HEK293T (cell line): ENCODE results near the gene LRP1B.

Experiments
- CTCF ChIA-PET: fragments of 350-600 bp; formaldehyde crosslinking; extraction: SDS; loops from one replicate; lab custom pipeline; 2021; ENCODE audit warnings: antibody characterized with exemption, inconsistent platforms; lab: Yijun Ruan, JAX
- POLR2A ChIA-PET: fragments of 350-600 bp; formaldehyde crosslinking; extraction: SDS; loops from one replicate; lab custom pipeline; 2020; ENCODE audit warnings: antibody characterized with exemption, inconsistent platforms; lab: Yijun Ruan, JAX
- DNase-seq: peaks from one replicate; pipeline ENCODE4 v3.0.0; 2012; ENCODE audit warnings: mixed read lengths; ENCODE audit errors: extremely low spot score
- ARNT ChIP-seq: fragments of 450-650 bp; IDR thresholded peaks from 2 replicates; pipeline ENCODE4 v1.6.1; 2017; ENCODE audit warnings: mild to moderate bottlenecking
- BHLHE40 ChIP-seq: fragments of 450-650 bp; IDR thresholded peaks from 2 replicates; pipeline ENCODE4 v1.6.1; 2016; ENCODE audit warnings: mild to moderate bottlenecking, moderate library complexity, borderline replicate concordance
- CTBP1 ChIP-seq: fragments of 450-650 bp; IDR thresholded peaks from 2 replicates; pipeline ENCODE4 v1.6.1; 2016; ENCODE audit warnings: borderline replicate concordance
- ELF4 ChIP-seq: fragments of 450-650 bp; IDR thresholded peaks from 2 replicates; pipeline ENCODE4 v1.6.1; 2017; ENCODE audit warnings: antibody characterized with exemption
- FOXA1 ChIP-seq: fragments of 450-650 bp; IDR thresholded peaks from 2 replicates; pipeline ENCODE4 v1.6.1; 2016; ENCODE audit warnings: mild to moderate bottlenecking
- FOXK2 ChIP-seq: fragments of 450-650 bp; IDR thresholded peaks from 2 replicates; pipeline ENCODE4 v1.6.1; 2016; ENCODE audit warnings: mild to moderate bottlenecking
- FOXM1 ChIP-seq: fragments of 450-650 bp; IDR thresholded peaks from 2 replicates; pipeline ENCODE4 v1.6.1; 2017; ENCODE audit warnings: mild to moderate bottlenecking, borderline replicate concordance
- HDGF ChIP-seq: fragments of 450-650 bp; IDR thresholded peaks from 2 replicates; pipeline ENCODE4 v1.6.1; 2017; ENCODE audit warnings: antibody characterized with exemption, borderline replicate concordance
- L3MBTL2 ChIP-seq: fragments of 450-650 bp; conservative IDR thresholded peaks from 2 replicates; pipeline ENCODE4 v1.6.1; 2016; ENCODE audit warnings: mild to moderate bottlenecking
- LEF1 ChIP-seq: fragments of 450-650 bp; IDR thresholded peaks from 2 replicates; pipeline ENCODE4 v1.6.1; 2017; ENCODE audit warnings: mild to moderate bottlenecking, borderline replicate concordance
- NFRKB ChIP-seq: fragments of 450-650 bp; IDR thresholded peaks from 2 replicates; pipeline ENCODE4 v1.6.1; 2016; ENCODE audit warnings: mild to moderate bottlenecking, moderate library complexity
- SP1 ChIP-seq: fragments of 450-650 bp; IDR thresholded peaks from 2 replicates; pipeline ENCODE4 v1.6.1; 2017
- SUZ12 ChIP-seq: fragments of 450-650 bp; IDR thresholded peaks from 2 replicates; pipeline ENCODE4 v1.6.1; 2016; ENCODE audit warnings: mild to moderate bottlenecking
- TARDBP ChIP-seq: fragments of 450-650 bp; IDR thresholded peaks from 2 replicates; pipeline ENCODE4 v1.6.1; 2016
- ZNF384 ChIP-seq: fragments of 450-650 bp; IDR thresholded peaks from 2 replicates; pipeline ENCODE4 v1.6.1; 2016
- TF ChIP-seq, protein P1 (sequence below): fragments of 450-650 bp; IDR thresholded peaks from 2 replicates; pipeline ENCODE4 v1.6.1; 2016

The LRP1B gene

DNA sequence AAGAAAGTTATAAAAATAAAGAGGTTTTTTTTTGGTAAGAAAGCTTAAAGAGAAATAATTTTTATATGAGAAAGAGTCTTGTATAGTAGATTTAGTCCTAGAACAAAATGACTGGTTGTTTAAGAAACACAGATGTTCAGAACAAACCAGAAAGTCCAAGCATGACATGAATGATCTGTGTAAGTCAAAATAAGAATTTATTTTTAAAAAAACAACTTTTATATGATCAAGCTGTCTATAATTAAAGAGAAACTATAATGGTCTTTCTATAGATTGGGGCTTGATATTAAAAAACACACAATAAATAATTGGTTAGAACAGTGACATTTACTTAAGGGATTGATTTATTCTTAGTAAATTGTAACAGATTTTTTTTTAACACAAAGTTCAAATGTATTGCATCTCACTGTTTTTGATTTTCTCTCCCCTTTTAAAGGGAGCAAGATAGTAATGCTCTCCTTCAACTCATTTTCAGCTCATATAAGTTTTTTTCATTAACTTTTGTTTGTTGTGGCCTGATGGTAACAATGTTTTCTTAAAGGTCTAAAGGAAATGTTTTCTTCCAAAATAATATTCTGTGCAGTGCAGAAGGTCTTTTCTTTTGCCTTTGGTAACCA lies 1256.8 kb downstream of the LRP1B start:
- ChIA-PET CTCF (interaction anchor here (0.7 kb wide), 1 partner anchor 10 kb away, joined by 3 read pairs; no protein-coding TSS in a partner anchor), POLR2A (no interaction called here)
- no peak for DNase-seq

GRCh38 chr2:140869925-140870324 lies 1260.9 kb downstream of the LRP1B start:
- CTCF ChIA-PET = no interaction called here
- no peak for DNase-seq
- POLR2A ChIA-PET = no interaction called here
- TF ChIP-seq FOXM1 (no peak), ELF4 (no peak), BHLHE40 (no peak), SP1 (no peak), FOXA1 (no peak), FOXK2 (no peak), SUZ12 (no peak), L3MBTL2 (no peak), TARDBP (no peak), CTBP1 (no peak)
- TF ChIP-seq, protein P1, sequence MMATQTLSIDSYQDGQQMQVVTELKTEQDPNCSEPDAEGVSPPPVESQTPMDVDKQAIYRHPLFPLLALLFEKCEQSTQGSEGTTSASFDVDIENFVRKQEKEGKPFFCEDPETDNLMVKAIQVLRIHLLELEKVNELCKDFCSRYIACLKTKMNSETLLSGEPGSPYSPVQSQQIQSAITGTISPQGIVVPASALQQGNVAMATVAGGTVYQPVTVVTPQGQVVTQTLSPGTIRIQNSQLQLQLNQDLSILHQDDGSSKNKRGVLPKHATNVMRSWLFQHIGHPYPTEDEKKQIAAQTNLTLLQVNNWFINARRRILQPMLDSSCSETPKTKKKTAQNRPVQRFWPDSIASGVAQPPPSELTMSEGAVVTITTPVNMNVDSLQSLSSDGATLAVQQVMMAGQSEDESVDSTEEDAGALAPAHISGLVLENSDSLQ = no peak

More for the DNA sequence above, 1256.8 kb downstream of the LRP1B start:
- TF ChIP-seq HDGF (no peak), FOXA1 (no peak), NFRKB (no peak), FOXM1 (no peak), ARNT (no peak)

DNA sequence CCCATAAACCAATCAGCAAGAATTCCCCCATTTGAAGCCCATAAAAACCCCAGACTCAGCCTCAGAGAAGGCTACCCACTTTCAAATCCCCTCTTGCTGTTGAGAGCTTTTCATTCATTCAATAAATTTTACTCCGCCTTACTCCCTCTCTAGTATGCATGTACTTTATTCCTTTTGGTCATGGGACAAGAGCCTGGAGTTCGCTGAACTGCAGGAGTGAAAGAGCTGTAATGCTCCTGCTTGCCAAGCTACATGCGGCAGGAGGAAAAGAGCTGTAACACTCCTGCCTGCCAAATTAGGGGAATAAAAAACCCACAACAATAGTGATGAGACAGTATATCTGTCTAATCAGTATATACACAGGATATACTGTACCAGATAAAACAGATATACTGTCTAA lies 1261.7 kb downstream of the LRP1B start:
- TF ChIP-seq LEF1 (no peak), SP1 (no peak), SUZ12 (no peak)
- CTCF ChIA-PET = interaction anchor here (1.1 kb wide), 1 partner anchor 22 kb away, joined by 3 read pairs; no protein-coding TSS in a partner anchor
- POLR2A ChIA-PET = no interaction called here
- DNase-seq = no peak

DNA sequence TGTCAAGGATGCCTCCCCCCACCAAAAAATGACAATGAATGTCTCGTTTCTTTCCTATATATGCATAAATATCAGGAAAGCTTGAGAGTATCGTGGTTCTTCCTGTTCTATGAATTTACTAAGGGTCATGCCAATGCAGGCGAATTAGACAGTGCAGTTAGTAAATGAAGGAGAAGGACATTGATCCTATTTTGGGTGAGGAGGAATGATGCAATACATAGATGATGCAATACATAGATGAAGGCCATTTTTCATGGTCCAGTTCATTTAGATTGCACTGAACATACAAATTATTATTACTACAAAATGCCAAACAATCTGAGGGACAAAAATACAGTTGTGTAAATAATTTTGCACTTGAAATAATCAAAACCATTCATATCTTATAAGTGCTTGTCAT lies 1265.0 kb downstream of the LRP1B start:
- CTCF ChIA-PET = no interaction called here
- POLR2A ChIA-PET = no interaction called here
- TF ChIP-seq FOXM1 (no peak), FOXK2 (no peak), SUZ12 (no peak), SP1 (no peak), FOXA1 (no peak), ELF4 (no peak), L3MBTL2 (no peak), HDGF (no peak), ARNT (no peak), BHLHE40 (no peak), ZNF384 (no peak), TARDBP (no peak), NFRKB (no peak), CTBP1 (no peak), LEF1 (no peak)
- TF ChIP-seq, protein P1 = no peak
- DNase-seq = no peak

DNA sequence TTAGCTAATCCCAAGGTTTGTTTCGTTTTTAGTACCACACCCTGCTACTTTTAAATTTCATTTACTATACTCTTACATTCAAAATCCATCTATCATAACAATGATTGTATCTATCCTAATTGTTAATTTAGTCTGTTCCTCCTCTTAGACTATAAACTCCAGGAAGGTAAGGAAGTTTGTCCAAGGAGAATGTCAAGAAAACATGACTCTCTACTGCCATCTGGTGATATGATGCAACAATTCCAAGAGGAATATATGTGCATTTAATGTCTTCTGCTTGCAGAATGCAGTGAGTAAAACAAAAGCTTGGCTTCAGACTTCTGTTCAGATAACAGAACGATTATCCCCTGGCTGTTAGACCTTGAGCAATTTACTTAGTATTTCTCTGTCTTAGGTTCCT lies 1267.1 kb downstream of the LRP1B start:
- no peak for TF ChIP-seq HDGF
- 0 out of 2 replicates have a peak, but pooled peaks have one; percentile 3 for TF ChIP-seq FOXM1
- POLR2A ChIA-PET = no interaction called here
- CTCF ChIA-PET = interaction anchor here (0.5 to 1.0 kb wide), 4 partner anchors 9 to 642 kb away, joined by 3 read pairs; no protein-coding TSS in a partner anchor
- peak; percentile 17 for DNase-seq

DNA sequence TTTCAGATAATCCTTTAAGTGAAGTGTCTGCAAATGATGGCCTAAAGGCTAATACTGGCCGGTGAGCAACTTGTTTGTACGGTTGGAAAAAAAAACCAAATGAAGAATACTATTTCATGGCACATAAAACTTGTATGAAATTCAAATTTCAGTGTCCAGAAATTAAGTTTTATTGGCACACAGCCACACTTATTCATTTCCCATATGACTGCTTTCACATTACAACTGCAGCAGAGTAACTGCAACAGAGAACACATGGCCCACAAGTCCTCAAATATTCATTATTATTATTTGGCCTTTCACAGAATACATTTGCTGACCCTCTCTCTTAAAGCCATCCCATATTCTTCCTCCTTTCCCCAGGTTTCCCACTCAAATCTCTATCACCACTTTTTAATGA lies 1268.6 kb downstream of the LRP1B start:
- TF ChIP-seq BHLHE40 (no peak), ZNF384 (no peak), ELF4 (no peak), FOXK2 (no peak), ARNT (no peak), NFRKB (no peak), TARDBP (no peak), FOXA1 (no peak), LEF1 (no peak), SP1 (no peak), L3MBTL2 (no peak), HDGF (no peak), SUZ12 (no peak), CTBP1 (no peak), FOXM1 (no peak)
- TF ChIP-seq, protein P1 = no peak
- no peak for DNase-seq
- CTCF ChIA-PET = no interaction called here
- POLR2A ChIA-PET = no interaction called here

DNA sequence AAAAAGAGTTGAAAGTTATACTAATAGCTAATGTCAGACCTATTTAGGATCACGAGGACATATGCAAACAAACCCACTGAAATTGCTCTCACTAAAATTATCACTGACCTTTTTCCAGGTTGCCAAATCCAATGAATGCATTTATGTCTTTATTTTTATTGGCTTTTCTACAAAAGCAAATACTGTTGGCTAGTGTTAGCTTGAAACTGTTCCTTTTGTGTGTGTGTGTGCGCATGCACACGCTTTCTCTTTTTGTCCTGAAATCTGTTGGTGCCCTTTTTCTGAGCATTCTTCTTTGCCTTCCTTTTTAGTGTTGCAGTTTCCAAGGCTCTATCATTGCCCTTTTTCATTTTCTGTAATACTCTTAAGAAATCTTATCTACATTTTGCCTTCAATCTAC lies 1269.2 kb downstream of the LRP1B start:
- CTCF ChIA-PET = no interaction called here
- POLR2A ChIA-PET = no interaction called here
- no peak for TF ChIP-seq FOXK2
- DNase-seq = no peak
